ENCODE measurements around the gene ALG1.
"Not testable (repeated sequence)": the region's sequence is repeated elsewhere in the genome, so short reads cannot be mapped to it uniquely, and the experiment has no call there.

ALG1 gene

DNA sequence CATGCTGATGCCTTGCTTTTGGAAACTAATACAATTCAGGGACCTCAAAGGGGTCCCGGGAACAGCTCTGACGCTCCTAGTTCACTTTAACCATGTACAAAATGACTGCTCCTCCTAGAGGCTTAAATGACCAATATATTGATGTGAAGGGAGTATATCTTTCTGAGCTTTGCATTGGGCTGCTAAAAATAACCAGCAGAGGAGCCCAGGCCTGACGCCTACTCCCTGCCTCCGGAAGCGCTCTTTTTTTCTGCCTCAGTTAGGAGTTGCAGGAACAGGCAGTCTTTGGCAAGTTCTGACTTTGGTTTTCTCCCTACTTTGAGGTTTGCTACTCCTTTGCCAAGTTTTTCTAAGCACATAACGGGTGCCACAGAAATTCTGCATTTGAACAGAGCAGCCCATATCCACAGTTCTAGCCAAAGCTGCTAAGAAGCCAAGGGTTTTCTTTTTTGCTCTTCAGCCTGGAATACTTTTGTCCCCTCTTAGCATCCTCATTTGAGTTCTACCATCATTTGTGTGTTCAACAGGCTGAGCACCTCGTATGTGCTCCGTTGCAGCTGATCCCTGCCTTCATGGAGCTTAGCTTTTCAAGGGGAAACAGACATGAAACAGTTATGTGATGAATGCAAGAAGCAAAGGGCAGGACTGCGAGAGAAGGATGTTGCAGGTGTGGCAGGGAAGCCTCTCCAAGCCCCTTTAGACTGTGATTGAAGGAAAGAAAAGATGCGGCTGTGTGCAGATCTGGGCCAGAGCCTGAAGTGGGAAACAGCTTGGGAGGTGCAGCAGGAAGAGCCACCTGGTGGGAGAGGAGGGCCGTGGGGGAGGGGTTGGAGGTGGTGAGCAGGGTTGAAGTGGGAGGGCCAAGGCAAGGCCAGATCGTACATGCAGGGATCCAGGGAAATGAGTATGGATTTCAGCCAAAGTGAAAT lies 35.2 kb upstream of the ALG1 start:
- no peak for TF ChIP-seq ZNF274 (IDR thresholded peaks at IDR 0.05; ENCODE audit: low read depth, low read length)
- H3K4me3 ChIP-seq (ENCODE audit: low read length), result no peak overlapping the region

DNA sequence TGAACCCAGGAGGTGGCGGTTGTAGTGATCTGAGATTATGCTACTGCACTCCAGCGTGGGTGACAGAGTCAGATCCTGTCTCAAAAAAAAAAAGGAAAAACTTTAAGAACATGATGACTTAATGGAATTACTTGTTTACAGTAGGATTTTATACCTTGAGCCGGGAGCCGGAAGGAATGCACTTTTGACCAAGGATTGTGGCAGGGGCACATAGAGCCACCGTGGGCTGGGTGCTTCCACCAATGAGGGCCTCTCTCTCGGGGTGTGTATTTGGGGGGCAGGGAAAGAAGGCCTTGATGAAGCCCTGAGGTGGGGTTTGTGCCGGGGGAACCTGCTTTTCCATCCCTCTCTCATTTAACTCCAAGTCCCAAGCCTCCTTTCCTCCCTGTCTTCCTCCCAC lies 31.2 kb upstream of the ALG1 start:
- no peak for TF ChIP-seq ZNF274 (IDR thresholded peaks at IDR 0.05; ENCODE audit: low read depth, low read length)
- H3K4me3 ChIP-seq (ENCODE audit: low read length), result no peak overlapping the region

DNA sequence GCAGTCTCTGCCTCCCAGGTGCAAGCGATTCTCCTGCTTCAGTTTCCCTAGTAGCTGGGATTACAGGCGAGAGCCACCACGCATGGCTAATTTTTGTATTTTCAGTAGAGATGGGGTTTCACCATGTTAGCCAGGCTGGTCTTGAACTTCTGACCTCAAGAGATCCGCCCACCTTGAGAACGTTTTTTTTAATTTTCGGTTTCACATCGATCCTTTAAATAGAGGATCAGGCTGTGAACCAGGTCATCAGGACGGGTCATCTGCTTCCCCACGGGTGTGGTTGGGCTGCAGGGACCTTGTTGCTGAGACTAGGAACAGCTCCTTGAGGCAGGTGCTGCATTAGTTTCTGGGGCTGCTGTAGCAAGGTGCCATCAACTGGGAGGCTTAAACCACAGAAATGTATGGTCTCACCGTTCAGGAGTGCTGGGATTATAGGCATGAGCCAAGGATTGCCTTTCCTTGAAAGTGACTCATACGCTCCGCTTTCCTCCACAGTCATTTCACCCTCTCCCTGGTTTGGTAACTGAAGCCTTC lies 30.0 kb upstream of the ALG1 start:
- TF ChIP-seq ZNF274 (IDR thresholded peaks at IDR 0.05; ENCODE audit: low read depth, low read length), result no peak
- no peak overlapping the region for H3K4me3 ChIP-seq (ENCODE audit: low read length)

DNA sequence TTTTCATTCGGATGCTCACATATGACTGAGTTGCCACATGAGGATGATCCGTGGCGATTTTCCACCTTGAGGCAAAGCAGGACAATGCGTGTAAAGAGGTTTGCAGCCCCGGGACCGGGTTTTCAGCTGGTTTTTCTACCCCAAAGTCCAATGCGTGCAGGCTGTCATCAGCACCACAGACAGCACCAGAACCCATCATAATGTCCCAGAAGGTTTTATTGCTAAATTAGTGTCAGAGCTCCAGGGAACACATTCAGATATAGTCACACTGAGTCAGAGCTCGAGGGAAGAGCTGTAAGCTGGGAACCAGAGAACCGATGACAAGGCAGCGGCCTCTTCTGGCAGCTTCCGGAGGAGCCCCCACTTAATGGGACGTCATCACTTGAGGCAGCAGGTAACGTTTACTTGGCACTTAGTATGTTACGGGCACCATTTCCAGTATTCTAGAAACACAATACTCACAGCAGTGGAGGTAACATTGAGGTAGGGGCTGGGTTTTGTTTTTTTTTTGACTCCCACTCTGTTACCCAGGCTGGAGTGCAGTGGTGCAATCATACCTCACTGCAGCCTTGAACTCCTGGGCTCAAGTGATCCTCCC lies 29.0 kb upstream of the ALG1 start:
- no peak for TF ChIP-seq ZNF274 (IDR thresholded peaks at IDR 0.05; ENCODE audit: low read depth, low read length)
- no peak overlapping the region for H3K4me3 ChIP-seq (ENCODE audit: low read length)

DNA sequence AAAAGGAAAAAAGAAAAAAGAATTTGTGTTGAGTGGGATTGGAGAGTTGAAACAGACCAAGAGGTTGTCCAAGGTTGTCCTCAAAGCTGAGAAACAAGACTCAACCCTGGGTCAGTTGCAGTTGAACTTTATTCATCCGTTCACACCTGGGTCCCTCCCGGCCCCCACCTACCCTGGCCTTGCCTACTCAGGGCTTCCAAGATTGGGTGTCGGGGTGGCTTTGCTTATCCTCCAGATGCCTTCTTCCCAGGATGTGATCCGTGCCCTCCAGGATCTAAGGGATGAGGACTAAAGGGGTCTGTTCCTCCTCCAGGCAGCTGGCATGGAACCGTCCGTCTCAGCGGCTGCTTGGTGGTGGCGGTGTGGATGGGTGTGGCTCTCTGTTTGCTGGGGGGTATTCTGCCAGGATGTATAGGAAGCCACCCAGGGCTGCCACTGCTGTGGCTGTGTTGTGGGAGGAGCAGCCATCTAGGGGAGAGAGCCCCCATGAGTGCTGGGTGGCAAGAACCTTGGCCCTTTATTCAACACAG lies 27.6 kb upstream of the ALG1 start:
- TF ChIP-seq ZNF274 (IDR thresholded peaks at IDR 0.05; ENCODE audit: low read depth, low read length), result no peak
- H3K4me3 ChIP-seq (ENCODE audit: low read length), result no peak overlapping the region

DNA sequence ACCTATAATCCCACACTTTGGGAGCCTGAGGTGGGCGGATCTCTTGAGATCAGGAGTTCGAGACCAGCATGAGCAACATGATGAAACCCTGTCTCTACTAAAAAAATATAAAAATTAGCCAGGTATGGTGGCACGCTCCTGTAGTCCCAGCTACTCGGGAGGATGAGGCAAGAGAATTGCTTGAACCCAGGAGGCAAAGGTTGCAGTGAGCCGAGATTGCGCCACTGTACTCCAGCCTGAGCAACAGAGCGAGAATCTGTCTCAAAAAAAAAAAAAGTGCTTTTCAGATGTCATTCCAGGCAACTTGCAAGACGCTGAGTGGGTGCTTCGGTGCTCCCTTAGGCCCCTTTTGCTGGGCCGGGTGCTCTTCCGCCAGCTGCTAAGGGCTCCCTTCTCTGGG lies 27.1 kb upstream of the ALG1 start:
- H3K4me3 ChIP-seq (ENCODE audit: low read length), result not testable (repeated sequence)

DNA sequence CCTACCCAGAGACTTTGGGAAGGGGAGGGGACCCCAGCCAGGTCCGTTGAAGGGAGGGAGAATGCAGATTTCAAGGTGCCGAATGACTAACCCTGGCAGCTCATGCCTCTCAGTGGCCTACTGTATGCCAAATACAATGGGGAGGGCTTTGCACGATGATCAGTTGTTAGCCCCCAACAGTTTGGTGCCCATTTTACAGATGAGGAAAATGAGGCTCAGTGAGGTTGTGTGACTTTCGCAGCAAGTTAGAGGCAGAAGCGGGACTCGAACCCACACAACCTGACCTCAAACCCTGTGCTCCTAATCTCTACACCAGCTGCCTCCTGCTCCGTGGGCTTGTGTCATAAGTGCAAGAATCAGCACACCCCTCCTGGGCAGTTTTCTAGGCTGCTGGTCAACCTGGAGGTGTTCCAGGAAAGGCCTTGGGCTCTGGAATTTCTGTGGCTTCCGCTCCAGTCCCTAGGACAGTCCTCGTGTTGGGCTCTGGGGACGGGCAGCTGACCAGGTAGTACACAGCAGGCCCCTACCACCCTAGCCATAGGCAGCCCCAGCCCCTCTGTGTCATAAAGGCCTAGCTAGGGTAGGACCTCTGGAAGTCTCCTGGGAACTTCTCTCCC lies 26.0 kb upstream of the ALG1 start:
- H3K4me3 ChIP-seq (ENCODE audit: low read length), result no peak overlapping the region
- no peak for TF ChIP-seq ZNF274 (IDR thresholded peaks at IDR 0.05; ENCODE audit: low read depth, low read length)

DNA sequence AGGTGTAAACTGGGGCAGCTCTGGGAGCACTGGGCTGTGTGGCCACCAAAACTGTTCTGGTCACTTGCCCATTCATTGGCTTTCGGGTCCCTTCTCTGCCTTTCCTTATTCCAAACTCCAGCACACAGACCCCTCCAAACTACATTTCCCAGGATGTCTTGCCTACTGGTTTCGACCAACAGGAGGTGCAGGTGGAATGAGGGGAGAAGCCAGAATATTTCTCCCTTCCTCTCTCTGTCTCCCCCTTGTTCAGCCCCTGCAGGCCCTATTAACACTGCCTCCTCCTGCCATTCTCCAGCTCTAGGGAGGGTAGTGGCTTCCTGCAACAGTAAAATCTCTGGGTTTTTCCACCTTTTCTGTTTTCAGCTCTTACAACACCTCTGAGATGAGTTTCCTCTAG lies 24.7 kb upstream of the ALG1 start:
- no peak overlapping the region for H3K4me3 ChIP-seq (ENCODE audit: low read length)
- TF ChIP-seq ZNF274 (IDR thresholded peaks at IDR 0.05; ENCODE audit: low read depth, low read length), result no peak

DNA sequence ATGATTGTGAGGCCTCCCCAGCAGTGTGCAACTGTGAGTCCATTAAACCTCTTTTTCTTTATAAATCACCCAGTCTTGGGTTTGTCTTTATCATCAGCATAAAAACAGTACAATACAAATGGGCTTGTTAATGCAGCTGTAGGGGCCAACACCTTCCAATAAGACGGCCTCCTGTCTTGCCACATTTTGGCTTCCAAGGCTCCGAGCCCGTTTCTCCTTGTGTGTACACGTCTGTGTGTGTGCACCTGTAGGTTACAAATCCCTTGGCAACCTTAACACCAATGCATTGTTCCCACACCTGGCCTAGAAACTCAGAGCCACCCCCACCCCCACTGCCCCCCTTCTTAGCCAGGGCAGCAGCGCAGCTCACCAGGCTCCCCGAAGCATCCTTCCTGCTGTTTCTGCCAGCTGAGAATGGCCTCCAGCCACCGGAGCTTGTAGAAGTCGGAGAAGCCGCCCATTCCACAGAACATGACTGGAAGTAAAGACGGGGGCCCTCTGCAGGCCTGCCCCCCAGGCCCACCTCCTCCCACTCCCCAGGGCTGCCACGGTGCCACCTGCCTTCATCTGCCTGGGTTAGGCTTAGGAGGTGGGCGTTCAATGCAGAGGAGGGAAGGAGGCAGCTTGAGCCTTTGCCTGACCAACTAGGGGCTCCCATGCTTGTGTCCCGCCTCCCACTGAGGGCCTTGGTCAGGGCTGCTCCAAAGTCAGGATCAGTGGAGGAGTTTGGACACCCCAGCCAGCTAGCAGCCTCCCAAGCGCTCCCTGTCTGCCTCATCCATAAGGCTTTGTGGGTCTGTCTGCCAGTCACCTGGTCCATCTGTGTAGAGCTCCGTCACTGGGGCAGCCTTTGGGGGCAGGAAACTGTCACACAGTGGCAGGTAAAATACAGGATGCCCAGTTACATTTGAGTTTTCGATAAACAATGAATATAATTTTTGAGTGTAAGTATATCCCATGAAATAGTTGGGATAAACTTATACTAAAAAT lies 16.5 kb upstream of the ALG1 start:
- no peak for TF ChIP-seq ZNF274 (IDR thresholded peaks at IDR 0.05; ENCODE audit: low read depth, low read length)
- H3K4me3 ChIP-seq (ENCODE audit: low read length), result no peak overlapping the region

DNA sequence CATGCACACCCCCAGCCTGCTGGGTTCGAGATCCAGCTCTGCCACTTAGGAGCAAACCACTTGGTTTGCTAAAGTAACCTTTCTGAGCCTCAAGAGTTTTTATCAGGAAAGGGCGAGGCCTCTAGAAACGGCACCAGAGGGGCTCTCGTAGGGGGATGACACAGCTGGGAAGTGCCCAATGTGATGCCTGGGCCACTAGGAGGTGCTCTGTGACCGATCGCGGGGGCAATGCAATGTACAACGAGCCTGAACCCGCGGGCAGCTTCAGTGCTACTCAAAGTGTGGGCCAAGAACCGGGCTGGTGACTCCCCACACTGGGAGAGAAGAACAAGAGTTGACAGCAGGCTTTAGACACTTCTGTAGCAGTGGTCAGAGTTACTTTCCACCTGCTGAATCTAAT lies 15.3 kb upstream of the ALG1 start:
- no peak for TF ChIP-seq ZNF274 (IDR thresholded peaks at IDR 0.05; ENCODE audit: low read depth, low read length)

DNA sequence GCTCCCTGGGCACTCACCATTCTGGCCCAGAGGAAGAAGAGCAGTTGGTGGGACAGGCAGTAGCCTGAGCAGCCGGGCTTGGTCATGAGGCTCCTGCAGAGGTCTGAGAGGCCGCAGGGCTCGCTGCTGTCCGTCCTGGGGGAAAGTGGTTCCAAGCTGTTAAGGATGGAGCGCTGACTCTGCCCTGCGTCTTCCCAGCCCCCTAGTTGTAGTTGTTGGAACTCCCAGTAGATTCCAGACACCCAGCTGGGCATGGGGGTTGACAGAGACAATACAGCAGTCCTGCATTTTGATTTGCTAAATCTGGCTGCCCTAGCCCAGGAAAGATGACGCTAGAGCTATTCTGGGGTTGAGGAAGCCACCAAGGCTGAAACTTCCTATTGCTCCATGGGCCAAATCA lies 13.2 kb upstream of the ALG1 start:
- no peak overlapping the region for H3K4me3 ChIP-seq (ENCODE audit: low read length)
- no peak for TF ChIP-seq ZNF274 (IDR thresholded peaks at IDR 0.05; ENCODE audit: low read depth, low read length)

More for the DNA sequence above, 15.3 kb upstream of the ALG1 start:
- no peak overlapping the region for H3K4me3 ChIP-seq (ENCODE audit: low read length)

DNA sequence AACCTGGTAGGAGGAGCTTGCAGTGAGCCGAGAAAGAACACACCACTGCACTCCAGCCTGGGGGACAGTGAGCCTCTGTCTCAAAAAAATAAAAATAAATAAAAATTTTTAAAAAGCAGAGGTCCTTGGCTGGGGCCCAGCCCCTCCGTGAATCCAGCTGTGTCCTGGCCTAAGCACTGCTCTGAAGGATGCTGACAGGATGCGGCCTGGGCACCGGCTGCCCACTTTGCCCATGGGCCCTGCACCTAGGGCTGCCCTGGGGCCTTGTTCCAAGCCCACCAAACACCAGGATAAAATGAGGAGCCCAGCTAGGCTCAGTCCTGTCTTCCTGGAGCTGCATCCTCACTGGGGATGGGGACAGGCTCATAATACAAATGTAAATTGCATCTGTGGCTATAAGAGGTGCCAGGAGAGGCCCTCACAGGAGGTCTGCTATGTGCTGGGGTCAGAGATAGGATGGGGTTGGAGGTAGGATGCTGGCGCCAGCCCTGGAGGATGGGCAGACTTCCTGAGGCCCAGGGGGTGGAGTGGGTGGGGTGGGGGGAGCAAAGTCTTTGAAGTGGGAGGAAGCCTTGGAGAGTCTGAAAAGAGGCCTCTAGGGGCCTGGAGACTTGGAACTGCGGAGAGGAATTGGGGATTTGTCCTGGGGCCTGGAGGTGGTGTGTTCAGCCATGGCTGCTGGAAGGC lies 12.1 kb upstream of the ALG1 start:
- no peak overlapping the region for H3K4me3 ChIP-seq (ENCODE audit: low read length)
- no peak for TF ChIP-seq ZNF274 (IDR thresholded peaks at IDR 0.05; ENCODE audit: low read depth, low read length)

DNA sequence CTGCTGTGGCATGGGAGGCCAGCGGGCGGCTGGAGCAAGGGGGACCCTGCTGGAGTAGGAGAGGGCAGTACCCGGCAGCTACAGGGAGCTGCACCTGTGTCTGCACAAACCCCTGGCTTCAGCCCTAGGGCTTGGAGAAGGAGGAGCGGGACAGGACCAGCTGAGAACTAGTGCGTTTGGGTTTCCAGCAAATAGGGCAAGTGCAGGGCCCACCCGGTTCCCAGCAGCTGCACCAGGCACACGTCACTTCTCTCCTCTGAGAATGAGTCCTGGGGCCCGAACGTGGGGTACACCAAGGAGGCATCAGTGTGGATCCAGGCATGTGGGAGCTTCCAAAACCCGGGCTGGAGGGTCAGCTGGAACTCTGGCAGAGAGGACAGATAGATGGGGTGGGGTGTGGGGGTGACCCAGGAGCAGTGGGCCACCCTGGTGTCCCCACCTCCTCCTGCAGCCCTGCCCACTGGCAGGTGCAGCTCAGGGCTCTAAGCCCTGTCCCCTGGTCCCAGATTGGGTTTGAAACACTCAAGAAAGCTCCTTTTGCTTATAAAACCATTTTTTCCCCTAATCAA lies 11.5 kb upstream of the ALG1 start:
- no peak for TF ChIP-seq ZNF274 (IDR thresholded peaks at IDR 0.05; ENCODE audit: low read depth, low read length)
- H3K4me3 ChIP-seq (ENCODE audit: low read length), result no peak overlapping the region

Measured in GM08714 (cell line).